Activated gamma-delta T cell treated with Interleukin-2 at 50 U/mL for 16 hours (primary cell): Measurements from ENCODE around the gene SLC12A7.
"Not testable (repeated sequence)": the region's sequence is repeated elsewhere in the genome, so short reads cannot be mapped to it uniquely, and the experiment has no call there.

Experiments used
- DNase-seq: peaks from one replicate; pipeline ENCODE4 v3.0.0-alpha.2; 2020

SLC12A7 gene

DNA sequence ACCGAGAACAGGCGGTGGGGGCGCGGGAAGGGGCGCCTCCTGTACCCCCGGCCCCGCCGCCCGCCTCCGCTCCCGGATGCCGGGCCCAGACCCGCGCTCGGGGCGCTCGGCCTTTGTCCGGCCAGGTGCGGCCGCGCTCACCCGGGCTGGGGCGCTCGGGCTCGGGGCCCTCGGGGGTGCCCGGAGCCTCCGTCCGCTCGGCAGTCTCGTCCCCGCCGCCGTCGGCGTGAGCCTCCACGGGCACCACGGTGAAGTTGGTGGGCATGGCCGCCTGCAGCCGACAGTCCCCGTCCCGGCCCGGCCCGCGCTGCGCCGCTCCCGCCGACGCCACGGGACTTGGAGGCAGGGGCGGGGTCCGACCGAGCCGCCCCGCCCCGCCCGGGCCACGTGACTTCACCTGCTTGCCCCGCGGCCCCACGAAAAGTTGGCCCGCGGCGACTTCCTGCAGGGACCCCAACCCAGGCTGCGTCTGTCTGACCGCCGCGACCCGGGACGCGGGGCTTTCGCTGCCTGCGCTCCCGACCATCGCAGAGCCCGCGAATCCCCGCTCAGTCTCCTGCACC lies at the start of gene SLC12A7:
TSS of gene SLC12A7 (minus strand) at position 337 of the 563 bp plus-strand sequence. CDS start at position 265, 72 bp downstream.
- peak; percentile 60 for DNase-seq

DNA sequence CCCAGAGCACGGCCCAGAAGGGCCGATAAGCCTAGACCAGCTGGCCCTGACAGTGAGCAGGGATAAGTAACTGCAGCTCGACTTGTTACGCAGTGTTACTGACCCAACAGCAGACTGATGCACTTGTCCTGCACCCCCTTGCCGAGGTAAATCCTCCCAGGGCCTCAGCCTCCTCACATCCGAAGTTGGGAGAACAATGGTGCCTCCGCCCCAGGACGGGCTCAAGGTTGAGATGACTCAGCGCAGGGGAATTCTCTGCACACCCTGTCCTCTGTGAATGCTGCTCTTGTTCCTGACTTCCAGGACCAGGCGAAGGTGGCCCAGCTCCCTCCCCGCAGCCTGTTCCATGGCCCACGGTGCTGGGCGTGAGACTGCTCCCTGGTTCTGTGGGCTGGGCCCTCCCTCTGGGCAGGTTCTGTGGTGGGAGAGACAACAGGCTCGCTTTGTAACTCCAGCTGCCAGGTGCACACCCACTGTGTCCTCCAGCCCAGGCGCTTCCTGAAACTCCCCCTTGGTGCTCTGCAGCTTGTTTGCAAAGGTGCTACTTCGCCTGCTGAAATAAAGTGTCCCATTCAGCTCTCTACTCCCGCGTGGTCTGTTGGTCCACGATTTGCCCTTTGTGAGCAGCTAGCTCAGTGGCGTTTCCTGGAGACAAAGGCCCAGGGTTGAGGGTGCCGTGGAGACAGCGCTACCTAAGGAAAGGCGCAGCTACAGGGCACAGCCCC lies 49.4 kb upstream of the SLC12A7 start:
- DNase-seq = no peak

DNA sequence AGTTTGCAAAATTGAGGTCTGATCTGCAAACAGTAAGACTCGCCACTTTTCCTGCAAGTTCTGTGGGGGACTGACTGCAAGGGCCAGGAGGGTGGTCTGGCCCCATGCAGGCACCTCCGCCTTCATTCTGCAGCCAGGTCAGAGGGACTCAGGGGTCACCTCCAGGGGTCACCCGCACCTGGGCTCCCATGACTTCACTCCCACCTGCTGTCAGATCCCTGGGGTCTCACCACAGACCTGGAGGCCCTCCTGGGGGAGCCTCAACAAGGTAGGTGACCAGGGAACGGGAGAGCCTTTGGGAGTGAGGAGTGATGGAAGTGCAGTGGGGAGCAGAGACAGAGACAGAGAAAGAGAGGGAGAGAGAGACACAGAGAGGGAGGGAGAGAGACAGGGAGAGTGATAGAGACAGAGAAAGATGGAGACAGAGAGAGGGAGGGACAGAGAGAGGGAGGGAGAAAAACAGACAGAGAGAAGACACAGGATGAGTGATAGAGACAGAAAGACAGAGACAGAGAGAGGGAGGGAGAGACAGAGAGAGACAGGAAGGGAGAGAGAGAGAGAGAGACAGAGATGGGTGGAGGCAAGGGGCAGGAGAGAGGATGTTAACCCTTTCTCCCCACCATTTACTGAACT lies 48.0 kb upstream of the SLC12A7 start:
- no peak for DNase-seq

DNA sequence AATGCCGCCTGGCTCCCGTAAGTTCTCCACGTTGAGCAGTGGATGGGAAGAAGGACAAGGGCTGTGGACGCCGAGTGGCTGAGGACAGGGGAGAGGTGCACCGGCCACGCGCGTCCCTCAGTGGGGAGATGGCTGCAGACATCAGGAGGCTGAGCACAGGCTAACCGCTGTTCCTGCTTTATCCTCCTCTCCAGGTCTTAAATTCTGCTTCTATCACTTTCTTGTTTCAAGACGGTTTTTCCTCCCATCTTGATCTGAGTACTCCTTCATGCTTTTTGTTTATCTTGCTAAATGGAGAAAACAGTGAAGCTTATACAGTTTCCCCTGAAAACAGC lies 47.4 kb upstream of the SLC12A7 start:
- no peak for DNase-seq

DNA sequence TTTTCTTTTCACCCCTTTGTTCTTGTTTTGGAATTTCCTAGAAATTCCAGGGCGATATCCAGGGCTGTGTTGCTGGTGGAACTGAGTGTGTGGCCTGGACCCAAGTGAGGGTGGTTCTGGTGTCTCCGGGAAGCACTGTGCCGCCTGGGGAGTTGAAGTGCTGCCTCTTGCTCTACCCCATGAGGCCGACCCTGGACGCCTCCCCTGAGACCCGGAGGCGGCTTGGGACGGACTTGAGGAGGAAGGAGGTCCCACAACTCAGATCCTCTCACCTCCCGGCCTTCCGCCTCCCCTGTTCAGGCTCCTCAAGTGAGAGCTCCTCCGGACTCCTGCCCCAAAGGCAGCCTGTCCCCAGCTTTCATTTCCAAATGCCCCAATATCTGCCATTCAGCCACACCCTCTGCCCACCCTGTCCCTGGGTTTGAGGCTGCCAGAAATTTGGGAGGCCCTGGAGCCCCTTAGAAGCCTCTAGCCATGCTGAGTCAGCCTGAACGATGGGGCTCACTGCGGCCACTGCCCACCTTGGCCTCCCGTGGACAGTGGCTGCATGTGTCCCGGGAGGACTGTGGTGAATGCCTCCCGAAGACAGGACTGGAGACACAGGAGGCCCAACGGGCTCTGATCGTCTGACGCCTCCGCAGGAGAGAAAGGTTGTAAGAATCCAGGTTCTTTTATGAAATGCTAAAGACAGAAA lies 46.9 kb upstream of the SLC12A7 start:
- DNase-seq = no peak

DNA sequence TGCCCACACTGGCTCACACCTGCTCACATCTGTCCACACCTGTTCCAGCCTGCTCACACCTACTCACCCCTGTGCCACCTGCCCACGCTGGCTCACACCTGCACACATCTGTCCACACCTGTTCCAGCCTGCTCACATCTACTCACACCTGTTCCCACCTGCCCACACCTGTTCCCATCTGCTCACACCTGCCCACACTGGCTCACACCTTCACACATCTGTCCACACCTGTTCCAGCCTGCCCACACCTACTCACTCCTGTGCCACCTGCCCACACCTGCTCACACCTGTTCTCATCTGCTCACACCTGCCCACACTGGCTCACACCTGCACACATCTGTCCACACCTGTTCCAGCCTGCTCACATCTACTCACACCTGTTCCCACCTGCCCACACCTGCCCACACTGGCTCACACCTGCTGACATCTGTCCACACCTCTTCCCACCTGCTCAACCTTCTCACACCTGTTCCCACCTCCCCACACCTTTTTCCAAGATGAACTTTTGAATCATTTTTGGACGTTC lies 45.7 kb upstream of the SLC12A7 start:
- DNase-seq = not testable (repeated sequence)

DNA sequence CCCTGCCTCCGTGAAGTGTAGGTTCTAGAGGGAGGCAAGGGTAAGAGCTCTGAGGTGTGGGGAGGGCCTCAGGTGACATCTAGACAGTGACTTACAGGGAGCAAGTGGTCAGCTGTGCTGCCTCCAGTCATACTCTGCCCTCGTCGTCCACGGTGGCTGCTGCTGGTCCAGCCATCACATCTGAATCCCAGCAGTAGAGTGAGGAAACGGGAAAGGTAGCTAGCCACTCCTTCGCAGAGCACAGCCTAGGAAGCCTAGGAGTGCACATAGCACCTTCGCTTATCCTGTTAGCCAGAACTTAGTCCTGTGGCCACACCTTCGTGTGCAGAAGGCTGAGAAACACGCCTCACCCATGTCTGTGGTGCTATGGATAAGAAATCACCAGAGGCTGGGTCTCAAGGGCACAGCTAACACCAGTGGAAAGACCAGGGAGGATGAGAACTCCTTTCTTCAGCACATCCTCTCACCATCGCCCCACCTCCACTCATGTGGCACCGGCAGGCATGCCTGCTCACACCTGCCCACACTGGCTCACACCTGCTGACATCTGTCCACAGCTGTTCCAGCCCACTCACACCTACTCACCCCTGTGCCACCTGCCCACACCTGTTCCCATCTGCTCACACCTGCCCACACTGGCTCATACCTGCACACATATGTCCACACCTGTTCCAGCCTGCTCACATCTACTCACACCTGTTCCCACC lies 45.0 kb upstream of the SLC12A7 start:
- no peak for DNase-seq

DNA sequence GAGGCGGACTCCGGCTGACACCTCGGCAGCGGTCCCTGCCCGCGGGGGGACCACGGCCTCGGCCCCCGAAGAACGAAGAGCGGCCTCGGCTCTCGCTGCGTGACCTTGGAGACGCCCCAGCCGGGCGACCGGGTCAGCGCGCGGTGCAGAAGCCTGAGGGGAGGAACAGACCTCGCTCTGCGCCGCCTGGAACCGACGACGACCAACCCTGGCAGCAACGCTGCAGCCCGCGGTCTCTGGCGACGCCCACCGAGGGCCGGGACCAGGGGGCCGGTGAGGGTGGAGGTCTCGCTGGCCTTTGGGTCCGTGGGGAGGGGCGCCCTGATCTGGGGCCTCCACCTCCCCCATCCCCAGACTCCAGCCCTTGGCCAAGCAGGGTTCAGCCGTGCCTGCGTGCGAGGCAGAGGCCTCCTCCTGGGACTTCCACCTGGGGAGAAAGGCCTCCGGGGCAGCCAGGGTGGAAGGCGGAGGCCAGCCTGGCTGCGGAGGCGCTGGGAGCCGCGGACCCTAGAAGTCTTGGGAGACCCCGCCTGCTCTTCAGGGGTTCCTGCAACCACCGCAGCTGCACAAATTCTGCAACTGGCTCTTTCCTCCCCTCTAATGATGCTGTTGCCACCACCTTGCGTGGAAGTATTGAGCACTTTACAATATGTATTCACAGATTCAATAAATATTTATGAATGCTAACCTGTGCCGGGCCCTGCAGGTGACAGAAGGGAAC lies 44.3 kb upstream of the SLC12A7 start:
- no peak for DNase-seq

DNA sequence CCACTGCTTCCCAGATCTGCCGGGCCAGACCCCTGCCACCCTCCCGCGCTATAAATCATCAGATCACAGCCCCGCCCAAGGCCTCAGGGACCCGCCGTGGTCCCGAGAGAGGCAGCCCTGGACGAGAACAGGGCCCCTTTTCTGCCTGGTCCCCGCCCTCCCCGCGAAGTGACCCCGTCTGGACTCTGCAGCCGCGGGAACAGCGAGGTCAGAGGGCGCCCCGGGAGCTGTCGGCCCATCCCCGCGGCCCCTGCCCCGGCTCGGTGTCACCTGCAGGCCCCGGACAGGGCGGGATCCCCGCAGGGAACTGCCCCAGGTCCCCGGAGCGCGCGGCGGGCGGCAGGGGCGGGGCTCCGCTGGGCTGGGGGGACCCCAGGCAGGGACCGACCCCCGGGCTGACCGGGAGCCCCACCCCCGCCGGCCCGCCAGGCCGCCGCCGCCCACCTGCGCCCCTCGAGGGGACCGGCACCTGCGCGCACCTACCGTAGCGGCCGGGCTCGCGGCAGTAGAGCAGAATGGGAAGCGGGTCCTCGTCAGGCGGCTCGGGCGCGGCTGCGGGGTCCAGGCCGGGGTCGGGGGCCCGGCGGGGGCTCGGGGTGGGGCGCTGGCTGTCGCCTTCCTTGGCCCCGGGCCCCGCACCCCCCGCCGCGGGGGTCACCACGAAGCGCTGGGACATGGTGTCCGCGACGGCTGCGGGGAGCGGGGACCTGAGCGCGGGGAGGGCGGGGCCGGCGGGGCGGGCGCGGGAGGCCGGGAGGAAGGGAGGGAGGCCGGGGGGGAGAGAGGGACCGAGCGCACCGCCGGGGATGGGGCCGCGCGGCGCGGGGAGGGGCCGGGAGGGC lies 43.5 kb upstream of the SLC12A7 start:
- no peak for DNase-seq

DNA sequence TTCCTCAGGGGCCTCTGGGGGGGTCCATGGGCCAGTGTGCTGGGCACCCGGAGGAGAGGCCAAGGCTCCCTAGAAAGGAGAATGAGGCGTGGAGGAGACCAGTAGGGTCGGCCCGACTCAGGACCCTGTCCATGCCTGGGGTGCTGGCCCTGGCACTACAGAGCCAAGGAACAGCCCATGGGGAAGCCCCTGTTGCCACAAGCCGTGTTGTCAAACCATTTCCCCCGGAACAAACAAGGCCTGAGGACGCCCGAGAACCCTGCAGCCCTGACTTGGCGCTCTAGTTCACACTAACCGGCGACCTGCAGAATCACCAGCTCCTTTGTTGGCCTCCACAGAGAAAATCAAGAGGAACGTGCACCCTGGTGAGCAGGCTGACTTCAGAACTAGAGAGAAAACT lies 41.6 kb upstream of the SLC12A7 start:
- DNase-seq = peak; percentile 40

DNA sequence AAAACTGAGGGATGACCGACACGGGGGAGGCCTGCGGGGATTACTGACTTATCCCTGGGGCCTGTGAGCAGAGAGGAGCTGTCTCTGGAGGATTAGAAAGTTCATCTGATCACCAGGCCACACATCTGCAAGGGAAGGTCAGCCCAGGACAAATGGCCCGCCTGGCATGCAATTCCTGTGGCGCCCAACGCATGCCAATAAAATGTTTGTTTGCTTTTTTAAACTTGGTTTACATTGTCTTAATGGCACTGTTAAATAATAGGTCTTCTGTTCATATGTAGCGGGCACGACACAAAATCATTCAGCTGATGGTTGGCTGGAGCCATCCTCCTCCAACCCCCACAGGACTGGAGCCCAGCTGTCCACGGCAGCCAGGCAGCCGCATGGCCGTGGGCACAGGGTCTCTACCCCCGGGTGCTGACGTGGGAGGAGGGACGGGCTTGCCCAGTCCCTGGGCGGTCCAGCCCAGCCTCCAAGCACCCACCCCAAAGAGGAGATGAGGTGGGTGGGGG lies 41.0 kb upstream of the SLC12A7 start:
- no peak for DNase-seq

DNA sequence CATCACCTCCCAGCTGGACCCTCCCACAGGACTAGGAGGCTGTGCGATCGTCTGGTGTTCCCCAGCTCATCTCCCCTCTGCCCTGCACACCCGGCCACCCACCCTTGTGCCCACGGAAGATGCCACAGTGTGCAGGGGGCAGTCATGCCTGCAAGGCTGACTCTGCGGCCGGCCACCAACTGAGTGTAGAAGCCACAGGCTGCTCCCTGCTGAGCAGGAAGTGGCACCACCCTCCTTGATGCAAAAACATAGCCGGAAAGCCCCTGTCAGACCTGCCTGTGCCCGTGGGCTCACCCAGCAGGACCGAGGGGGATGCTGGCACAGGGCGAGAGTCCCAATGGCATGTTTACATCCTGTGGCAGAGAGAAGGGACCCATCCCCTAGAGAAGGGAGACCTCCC lies 40.3 kb upstream of the SLC12A7 start:
- DNase-seq = peak; percentile 51

DNA sequence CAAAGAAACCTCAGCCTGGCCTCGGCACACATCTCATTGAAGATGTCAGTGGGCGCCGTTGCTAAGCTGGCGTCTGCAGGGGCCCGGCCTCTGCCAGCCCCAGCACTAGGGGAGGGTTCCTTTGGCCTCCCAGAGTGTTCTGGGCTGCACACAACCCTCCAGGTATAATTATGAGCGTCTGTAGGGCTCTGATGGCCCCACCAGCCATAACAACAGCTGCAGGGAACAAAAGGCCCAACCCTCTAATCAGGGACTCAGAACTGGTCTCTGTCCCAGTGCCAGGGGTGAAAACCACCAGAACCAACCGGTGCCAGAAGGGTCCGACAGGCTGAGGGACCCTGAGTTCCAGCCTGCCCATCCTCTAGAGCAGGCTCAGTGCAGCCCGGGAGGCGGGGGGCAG lies 39.5 kb upstream of the SLC12A7 start:
- DNase-seq = no peak

DNA sequence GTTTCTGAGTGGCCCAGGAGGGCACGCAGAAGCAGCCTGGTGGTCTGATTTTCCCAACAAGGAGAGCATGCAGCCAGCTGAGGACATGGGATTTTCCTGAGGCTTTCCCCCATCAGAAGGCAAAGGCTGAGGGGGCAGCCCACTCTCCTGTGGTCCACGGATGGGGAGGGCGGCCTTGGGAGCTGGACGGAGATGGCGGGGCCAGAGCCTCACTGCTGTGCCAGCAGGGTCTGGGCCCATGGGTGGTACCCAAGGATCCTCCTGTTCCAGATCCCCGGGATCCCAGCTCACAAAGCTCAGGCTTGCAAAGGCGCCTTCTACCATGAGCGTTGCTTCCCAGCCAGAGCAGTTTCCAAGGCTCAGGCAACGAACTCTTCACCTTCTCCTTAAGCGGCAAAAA lies 39.0 kb upstream of the SLC12A7 start:
- DNase-seq = no peak

DNA sequence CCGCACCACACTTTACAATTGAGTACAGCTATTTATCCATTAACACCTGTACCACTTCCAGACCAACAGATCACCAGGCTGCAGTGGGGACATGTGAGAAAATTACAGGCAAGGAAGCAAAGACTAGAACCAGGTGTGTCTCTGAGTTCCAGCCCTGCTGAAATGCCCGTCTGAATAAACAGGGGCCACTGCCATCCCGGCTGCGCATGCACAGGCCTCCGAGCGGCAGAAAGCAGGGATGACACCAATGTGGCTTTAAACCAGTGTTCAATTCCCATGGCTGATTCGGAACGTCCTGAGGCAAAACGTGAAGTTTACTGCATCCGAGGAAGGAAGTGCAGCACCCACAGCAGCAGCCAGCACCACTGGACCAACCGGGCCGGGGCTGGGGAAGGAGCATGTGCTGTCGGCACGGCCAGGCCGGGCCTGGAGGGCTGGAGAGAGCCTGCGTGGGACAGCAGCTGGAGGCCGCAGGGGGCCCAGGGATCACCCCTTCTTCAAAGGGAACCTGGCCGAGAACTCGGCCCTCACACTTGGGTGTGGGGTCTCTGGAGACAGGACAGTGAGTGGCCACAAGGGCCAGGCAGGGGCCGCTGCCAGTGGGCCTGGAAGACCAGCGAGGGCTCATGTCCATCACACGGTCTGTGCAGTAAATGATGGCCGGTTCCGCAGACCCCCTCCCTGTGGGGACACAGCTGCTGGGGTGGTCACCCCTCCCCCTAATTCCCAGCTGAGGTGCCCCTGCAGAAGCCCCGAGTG lies 33.0 kb upstream of the SLC12A7 start:
- DNase-seq = no peak

DNA sequence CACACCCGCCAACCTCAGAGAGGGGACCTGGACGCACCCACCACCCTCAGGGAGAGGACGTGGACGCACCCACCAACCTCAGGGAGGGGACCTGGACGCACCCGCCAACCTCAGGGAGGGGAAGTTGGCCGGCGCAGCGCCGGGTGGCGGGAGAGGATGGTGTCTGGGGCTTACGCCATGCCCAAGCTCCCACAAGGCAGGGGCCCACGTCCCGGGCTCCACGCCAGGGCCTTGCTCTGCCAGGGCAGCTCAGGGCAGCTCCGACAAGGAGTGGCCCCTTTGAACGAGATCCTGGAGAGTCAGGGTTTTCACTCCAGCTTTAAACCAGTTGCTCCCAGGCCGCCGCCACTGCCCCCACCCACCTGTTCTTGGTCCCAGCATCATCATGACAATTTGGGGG lies 32.2 kb upstream of the SLC12A7 start:
- no peak for DNase-seq

DNA sequence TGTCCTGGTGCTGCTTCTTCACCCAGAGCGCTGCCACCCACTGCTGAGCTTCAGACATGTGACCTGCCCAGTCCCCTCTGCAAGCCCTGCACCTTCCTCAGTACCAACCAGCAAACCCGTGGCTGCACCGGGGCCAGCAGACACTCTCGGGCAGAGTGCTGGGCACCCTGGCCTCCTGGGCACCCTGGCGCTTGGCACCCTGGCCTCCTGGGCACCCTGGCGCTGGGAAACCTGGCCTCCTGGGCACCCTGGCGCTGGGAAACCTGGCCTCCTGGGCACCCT lies 31.7 kb upstream of the SLC12A7 start:
- DNase-seq = no peak

DNA sequence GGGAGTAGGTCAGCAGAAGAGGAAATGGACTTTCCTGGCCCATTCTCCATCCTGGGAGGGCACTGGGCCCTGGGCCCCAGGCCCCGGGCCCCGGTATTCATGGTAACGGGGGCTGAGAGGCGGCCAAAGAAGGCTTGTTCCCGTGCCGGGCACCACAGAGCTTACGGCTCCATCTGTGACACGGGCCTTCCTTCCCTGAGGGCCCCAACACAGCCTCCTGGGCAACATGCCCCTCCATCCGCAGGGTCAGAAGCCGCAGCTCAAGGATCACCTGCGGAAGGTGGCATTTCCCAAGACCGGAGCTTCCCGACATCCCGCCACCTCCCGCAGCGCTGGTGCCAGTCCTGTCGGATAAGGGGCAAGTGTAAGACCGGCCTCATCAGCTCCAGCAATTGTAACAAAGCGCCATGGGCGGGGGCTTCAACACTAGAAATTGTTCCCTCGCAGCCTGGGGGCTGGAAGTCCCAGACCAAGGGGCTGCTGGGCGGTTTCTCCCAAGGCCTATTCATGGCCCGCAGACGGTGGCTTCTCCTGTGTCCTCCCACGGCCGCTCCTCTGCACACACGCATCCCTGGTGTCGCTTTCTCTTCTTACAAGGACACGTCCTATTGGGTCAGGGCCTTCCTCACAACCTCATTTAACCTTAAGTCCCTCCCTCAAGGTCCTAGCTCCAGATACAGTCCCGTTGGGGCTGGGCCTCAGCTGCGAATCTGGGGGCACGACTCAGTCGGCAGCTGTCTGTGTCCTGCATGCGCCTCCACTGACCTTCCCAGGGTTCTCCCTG lies 31.2 kb upstream of the SLC12A7 start:
- no peak for DNase-seq

DNA sequence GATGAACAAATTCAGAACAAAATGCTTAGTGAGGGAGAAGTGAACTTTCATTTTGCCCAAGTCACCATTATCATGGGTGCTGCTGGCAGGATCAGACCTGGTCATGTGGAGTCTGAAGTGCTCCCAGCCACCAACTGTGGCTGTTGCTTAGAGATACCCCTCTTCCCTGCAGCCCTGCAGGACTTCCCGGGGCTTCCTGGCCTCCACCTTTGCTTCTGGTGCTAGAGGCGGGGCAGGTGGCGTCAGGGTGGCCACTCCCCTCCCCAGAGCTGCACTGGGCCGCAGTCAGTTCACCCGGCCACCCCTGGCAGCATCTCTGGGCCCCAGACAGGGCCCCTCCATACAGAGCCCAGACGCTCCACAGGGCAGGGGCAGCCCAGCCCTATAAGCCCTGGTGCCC lies 30.0 kb upstream of the SLC12A7 start:
- no peak for DNase-seq

DNA sequence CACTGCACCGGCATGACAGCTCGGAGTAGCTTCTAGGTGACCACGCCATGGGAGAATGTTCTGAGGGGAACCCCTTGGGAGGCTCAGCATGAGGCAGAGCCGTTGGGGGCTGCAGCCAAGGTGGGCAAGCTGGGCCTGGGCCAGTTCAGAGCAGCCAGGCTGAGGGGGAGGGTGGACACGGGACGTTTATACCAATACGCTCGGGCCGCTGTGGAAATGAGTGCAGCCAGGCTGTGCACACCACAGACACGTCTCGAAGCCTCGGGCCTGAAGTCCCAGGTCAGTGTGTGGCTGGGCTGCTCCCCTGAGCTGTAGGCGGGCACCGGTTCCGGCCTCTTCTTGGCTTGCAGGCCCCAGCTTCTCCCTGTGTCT lies 28.9 kb upstream of the SLC12A7 start:
- DNase-seq = no peak
